OCI-LY7 (cell line): ENCODE results near the gene CYBRD1. TPM values are rescaled to one million over a fixed set of nuclear protein-coding genes. Genes with fewer than 3 reads are reported as not detected.

Source experiments
- BruUV-seq: library from RNA; stranded (reverse); fragments of 400-500 nt; replicated peaks from 2 replicates; lab custom pipeline; 2021; lab: Mats Ljungman, UMichigan
- CTCF ChIA-PET: fragments of 300-600 bp; sonication (Branson Sonifier 250); formaldehyde crosslinking; loops from one replicate; lab custom pipeline; 2022; ENCODE audit warnings: antibody characterized with exemption; ENCODE audit not compliant: unreplicated experiment; lab: Charles Lee
- POLR2A ChIA-PET: fragments of 300-600 bp; sonication (Branson Sonifier 250); formaldehyde crosslinking; loops from one replicate; lab custom pipeline; 2022; ENCODE audit warnings: antibody characterized with exemption; lab: Charles Lee
- DNase-seq: peaks from one replicate; pipeline ENCODE4 v3.0.0-alpha.2; 2015; ENCODE audit warnings: low spot score
- H2AFZ ChIP-seq: fragments of 200-600 bp; sonication (generic), shearing (Covaris generic); 2 replicates; pipeline ENCODE4 v1.6.1; 2014; ENCODE audit warnings: mild to moderate bottlenecking, antibody characterized with exemption, low read length, moderate library complexity
- H3K27ac ChIP-seq: fragments of 200-600 bp; sonication (generic); 2 replicates; pipeline ENCODE4 v1.5.1; 2014; ENCODE audit warnings: mixed run types, low read depth, mild to moderate bottlenecking, moderate library complexity, low read length, inconsistent platforms; ENCODE audit not compliant: poor library complexity, severe bottlenecking
- H3K36me3 ChIP-seq: fragments of 200-600 bp; sonication (generic); 2 replicates; pipeline ENCODE4 v1.6.1; 2014; ENCODE audit warnings: mild to moderate bottlenecking, antibody characterized with exemption, low read length, moderate library complexity, mixed read lengths; ENCODE audit not compliant: insufficient read depth
- H3K4me1 ChIP-seq: fragments of 200-600 bp; sonication (generic); 2 replicates; pipeline ENCODE4 v1.5.1; 2014; ENCODE audit warnings: mild to moderate bottlenecking, low read length; ENCODE audit not compliant: insufficient read depth, poor library complexity, severe bottlenecking
- H3K4me2 ChIP-seq: fragments of 200-600 bp; sonication (generic); 2 replicates; pipeline ENCODE4 v1.6.1; 2014; ENCODE audit warnings: mild to moderate bottlenecking, low read length
- H3K4me3 ChIP-seq: fragments of 200-600 bp; sonication (generic); 2 replicates; pipeline ENCODE4 v1.5.1; 2014; ENCODE audit warnings: mild to moderate bottlenecking, low read depth, low read length; ENCODE audit not compliant: poor library complexity, severe bottlenecking
- H3K79me2 ChIP-seq: fragments of 200-600 bp; sonication (generic); 2 replicates; pipeline ENCODE4 v1.6.1; 2016; ENCODE audit warnings: low read depth, mild to moderate bottlenecking, low read length, moderate library complexity, mixed read lengths; ENCODE audit not compliant: insufficient read depth
- H3K9me2 ChIP-seq: fragments of 200-600 bp; sonication (generic); 2 replicates; pipeline ENCODE4 v1.6.1; 2016; ENCODE audit warnings: mild to moderate bottlenecking, low read length, mixed read lengths; ENCODE audit not compliant: insufficient read depth
- H3K9me3 ChIP-seq: fragments of 200-600 bp; sonication (generic); 2 replicates; pipeline ENCODE4 v1.6.1; 2014; ENCODE audit warnings: mild to moderate bottlenecking, mixed run types, low read length, mixed read lengths
- H4K20me1 ChIP-seq: fragments of 200-600 bp; sonication (generic); 2 replicates; pipeline ENCODE4 v1.6.1; 2014; ENCODE audit warnings: mild to moderate bottlenecking, antibody characterized with exemption, low read length, moderate library complexity, mixed read lengths; ENCODE audit not compliant: insufficient read depth
- EZH2phosphoT487 ChIP-seq: fragments of 200-600 bp; sonication (generic); IDR thresholded peaks from 2 replicates; pipeline ENCODE4 v1.6.1; 2018; ENCODE audit warnings: low read depth, borderline replicate concordance, mild to moderate bottlenecking, mixed run types, antibody characterized with exemption, low read length, moderate library complexity, mixed read lengths
- intact Hi-C: fragments of 100-400 bp; cut with micrococcal nuclease; formaldehyde crosslinking; loops from one replicate; pipeline ENCODE4 v1.10.0; 2022; ENCODE audit not compliant: unreplicated experiment
- total RNA-seq, 2 experiments: library from RNA; depleted of rRNA in 1 of 2; stranded (reverse); fragments of >200 nt in 1 of 2; shearing (Covaris generic) in 1 of 2; gene quantifications; 2 replicates each; pipeline ENCODE4 v1.2.3, GENCODE V29; 2014 to 2022
- TF ChIP-seq, protein P1 (sequence below): fragments of 200-600 bp; sonication (generic); conservative IDR thresholded peaks from 2 replicates; pipeline ENCODE4 v1.5.1; 2014; ENCODE audit warnings: mild to moderate bottlenecking, antibody characterized with exemption, low read length, moderate library complexity, mixed read lengths

The CYBRD1 gene
- total RNA-seq, 2 experiments from 2014 or later: not detected

DNA sequence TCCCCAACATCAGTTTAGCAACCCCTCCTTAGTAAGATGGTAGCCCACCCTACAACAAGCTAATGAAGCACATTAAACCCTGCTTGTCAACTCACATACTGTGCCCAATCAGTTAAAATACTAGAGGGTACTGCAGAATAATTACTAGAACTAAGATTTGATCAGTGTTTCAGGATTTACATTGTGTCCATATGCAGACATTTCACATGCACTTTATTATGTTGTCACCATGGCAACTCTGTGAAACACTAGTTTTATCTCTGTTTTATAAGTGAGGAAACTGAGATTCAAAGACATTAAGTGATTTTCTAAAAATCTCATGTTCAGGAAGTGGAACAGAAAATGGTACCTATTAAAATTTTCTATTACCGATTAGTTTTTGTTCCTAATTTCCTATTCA lies 61.7 kb downstream of the CYBRD1 start:
- no peak overlapping the region for H3K4me3 ChIP-seq
- CTCF ChIA-PET: no interaction called here
- POLR2A ChIA-PET: interaction anchor here (0.6 kb wide), 1 partner anchor 525 kb away, joined by 3 read pairs; no protein-coding TSS in a partner anchor
- H3K79me2 ChIP-seq: no peaks in the 10 kb centered on the region
- H2AFZ ChIP-seq: no peak overlapping the region
- no peak for TF ChIP-seq EZH2phosphoT487
- TF ChIP-seq, protein P1, sequence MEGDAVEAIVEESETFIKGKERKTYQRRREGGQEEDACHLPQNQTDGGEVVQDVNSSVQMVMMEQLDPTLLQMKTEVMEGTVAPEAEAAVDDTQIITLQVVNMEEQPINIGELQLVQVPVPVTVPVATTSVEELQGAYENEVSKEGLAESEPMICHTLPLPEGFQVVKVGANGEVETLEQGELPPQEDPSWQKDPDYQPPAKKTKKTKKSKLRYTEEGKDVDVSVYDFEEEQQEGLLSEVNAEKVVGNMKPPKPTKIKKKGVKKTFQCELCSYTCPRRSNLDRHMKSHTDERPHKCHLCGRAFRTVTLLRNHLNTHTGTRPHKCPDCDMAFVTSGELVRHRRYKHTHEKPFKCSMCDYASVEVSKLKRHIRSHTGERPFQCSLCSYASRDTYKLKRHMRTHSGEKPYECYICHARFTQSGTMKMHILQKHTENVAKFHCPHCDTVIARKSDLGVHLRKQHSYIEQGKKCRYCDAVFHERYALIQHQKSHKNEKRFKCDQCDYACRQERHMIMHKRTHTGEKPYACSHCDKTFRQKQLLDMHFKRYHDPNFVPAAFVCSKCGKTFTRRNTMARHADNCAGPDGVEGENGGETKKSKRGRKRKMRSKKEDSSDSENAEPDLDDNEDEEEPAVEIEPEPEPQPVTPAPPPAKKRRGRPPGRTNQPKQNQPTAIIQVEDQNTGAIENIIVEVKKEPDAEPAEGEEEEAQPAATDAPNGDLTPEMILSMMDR: no peak
- no peaks in the 10 kb centered on the region for H4K20me1 ChIP-seq
- no peak for DNase-seq
- BruUV-seq: no TSS peak
- intact Hi-C loops: no loop called here
- H3K36me3 ChIP-seq: no peaks in the 10 kb centered on the region
- no peak overlapping the region for H3K27ac ChIP-seq
- no peaks in the 10 kb centered on the region for H3K4me1 ChIP-seq
- H3K4me2 ChIP-seq: no peak overlapping the region
- H3K9me3 ChIP-seq: no peaks in the 10 kb centered on the region
- no peaks in the 10 kb centered on the region for H3K9me2 ChIP-seq

DNA sequence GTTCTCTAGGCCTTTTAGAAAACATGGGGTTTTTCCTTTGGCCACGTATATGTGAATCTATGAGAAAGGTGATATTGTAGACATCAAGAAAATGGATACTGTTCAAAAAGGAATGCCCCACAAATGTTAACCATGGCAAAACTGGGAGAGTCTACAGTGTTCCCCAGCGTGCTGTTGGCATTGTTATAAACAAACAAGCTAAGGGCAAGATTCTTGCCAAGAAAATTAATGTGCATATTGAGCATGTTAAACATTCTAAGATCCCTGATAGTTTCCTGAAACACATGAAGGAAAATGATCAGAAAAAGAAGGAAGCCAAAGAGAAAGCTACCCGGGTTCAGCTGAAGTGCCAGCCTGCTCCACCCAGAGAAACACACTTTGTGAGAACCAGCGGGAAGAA lies 64.9 kb downstream of the CYBRD1 start:
- no peak for DNase-seq
- TF ChIP-seq EZH2phosphoT487: no peak
- TF ChIP-seq, protein P1: no peak
- intact Hi-C loops: no loop called here
- H3K79me2 ChIP-seq: no peaks in the 10 kb centered on the region
- no peaks in the 10 kb centered on the region for H4K20me1 ChIP-seq
- ChIA-PET CTCF (no interaction called here), POLR2A (interaction anchor here (0.6 to 1.4 kb wide), 3 partner anchors 10 to 1414 kb away, joined by 3 to 8 read pairs (median 5); no protein-coding TSS in a partner anchor)
- BruUV-seq: no TSS peak
- H3K9me2 ChIP-seq: no peaks in the 10 kb centered on the region
- no peak overlapping the region for H3K4me3 ChIP-seq
- no peaks in the 10 kb centered on the region for H3K9me3 ChIP-seq
- H3K4me2 ChIP-seq: no peak overlapping the region
- no peak overlapping the region for H2AFZ ChIP-seq
- H3K27ac ChIP-seq: no peak overlapping the region
- H3K36me3 ChIP-seq: no peaks in the 10 kb centered on the region
- H3K4me1 ChIP-seq: no peaks in the 10 kb centered on the region

DNA sequence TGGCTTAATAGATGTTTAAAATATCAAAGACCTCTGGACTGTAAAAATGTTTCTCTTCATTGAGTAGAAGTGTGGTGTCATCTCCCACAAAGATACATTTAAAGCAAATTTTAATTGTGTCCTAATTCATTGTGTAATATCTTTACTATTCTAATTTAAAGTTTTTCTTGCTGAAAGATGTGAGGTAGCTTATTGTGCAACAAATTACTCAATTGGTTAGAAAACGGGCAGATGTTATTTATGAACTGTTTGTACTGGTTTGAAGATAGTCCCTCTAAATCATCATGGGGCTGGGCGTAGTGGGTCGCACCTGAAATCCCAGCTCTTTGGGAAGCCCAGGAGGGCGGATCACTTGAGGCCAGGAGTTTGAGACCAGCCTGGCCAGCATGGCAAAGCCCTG lies 65.3 kb downstream of the CYBRD1 start:
- Histone ChIP-seq H4K20me1 (no peaks in the 10 kb centered on the region), H3K4me2 (no peak overlapping the region), H3K27ac (no peak overlapping the region), H2AFZ (no peak overlapping the region), H3K4me1 (no peaks in the 10 kb centered on the region), H3K4me3 (no peak overlapping the region), H3K9me2 (no peaks in the 10 kb centered on the region), H3K9me3 (no peaks in the 10 kb centered on the region), H3K79me2 (no peaks in the 10 kb centered on the region), H3K36me3 (no peaks in the 10 kb centered on the region)
- POLR2A ChIA-PET: interaction anchor here (0.6 to 1.4 kb wide), 4 partner anchors 9 to 1414 kb away, joined by 3 to 8 read pairs (median 4); no protein-coding TSS in a partner anchor
- no peak for TF ChIP-seq EZH2phosphoT487
- TF ChIP-seq, protein P1: no peak
- no TSS peak for BruUV-seq
- intact Hi-C loops: no loop called here
- CTCF ChIA-PET: interaction anchor here (0.5 kb wide), 1 partner anchor 39 kb away, joined by 3 read pairs; no protein-coding TSS in a partner anchor
- DNase-seq: no peak
